Ramos (cell line): ENCODE measurements around the gene AFAP1L2.

ENCODE experiments used
- in situ Hi-C: fragments of 300-500 bp; cut with MboI; formaldehyde crosslinking; loops from one replicate; pipeline ENCODE4 v1.14.3; 2022; ENCODE audit warnings: low sequenced_read_pairs; ENCODE audit not compliant: unreplicated experiment

Gene AFAP1L2

GRCh38 chr10:114256008-114256765, 148.1 kb downstream of the AFAP1L2 start:
- in situ Hi-C loops: no loop called here

GRCh38 chr10:114255227-114255626, 149.1 kb downstream of the AFAP1L2 start:
- in situ Hi-C loops: no loop called here

GRCh38 chr10:114252883-114253282, 151.4 kb downstream of the AFAP1L2 start:
- in situ Hi-C loops: no loop called here

- in situ Hi-C loops: no loop called here
Observed at GRCh38 chr10:114252092-114252491, 152.2 kb downstream of the AFAP1L2 start.

GRCh38 chr10:114250716-114251115, 153.6 kb downstream of the AFAP1L2 start:
- in situ Hi-C loops: no loop called here

GRCh38 chr10:114250236-114250635, 154.1 kb downstream of the AFAP1L2 start:
- in situ Hi-C loops: no loop called here

GRCh38 chr10:114246679-114247305, 157.5 kb downstream of the AFAP1L2 start:
- in situ Hi-C loops: no loop called here

- in situ Hi-C loops: no loop called here
Observed at GRCh38 chr10:114245121-114245791, 159.0 kb downstream of the AFAP1L2 start.
